GM19193 (cell line): ENCODE measurements around the gene BUD23.

ENCODE experiments used
- POLR2A ChIP-seq: IDR thresholded peaks from 4 replicates; pipeline ENCODE4 v1.6.1; 2011; ENCODE audit not compliant: insufficient read depth, insufficient read length; ENCODE audit errors: extremely low read depth

BUD23 gene

GRCh38 chr7:73740771-73741170 lies 57.4 kb downstream of the BUD23 start:
- TF ChIP-seq POLR2A, result no peak

- no peak for TF ChIP-seq POLR2A
Measured at GRCh38 chr7:73741600-73741999, 58.2 kb downstream of the BUD23 start.

GRCh38 chr7:73742338-73742752 lies 58.9 kb downstream of the BUD23 start:
- TF ChIP-seq POLR2A, result no peak

DNA sequence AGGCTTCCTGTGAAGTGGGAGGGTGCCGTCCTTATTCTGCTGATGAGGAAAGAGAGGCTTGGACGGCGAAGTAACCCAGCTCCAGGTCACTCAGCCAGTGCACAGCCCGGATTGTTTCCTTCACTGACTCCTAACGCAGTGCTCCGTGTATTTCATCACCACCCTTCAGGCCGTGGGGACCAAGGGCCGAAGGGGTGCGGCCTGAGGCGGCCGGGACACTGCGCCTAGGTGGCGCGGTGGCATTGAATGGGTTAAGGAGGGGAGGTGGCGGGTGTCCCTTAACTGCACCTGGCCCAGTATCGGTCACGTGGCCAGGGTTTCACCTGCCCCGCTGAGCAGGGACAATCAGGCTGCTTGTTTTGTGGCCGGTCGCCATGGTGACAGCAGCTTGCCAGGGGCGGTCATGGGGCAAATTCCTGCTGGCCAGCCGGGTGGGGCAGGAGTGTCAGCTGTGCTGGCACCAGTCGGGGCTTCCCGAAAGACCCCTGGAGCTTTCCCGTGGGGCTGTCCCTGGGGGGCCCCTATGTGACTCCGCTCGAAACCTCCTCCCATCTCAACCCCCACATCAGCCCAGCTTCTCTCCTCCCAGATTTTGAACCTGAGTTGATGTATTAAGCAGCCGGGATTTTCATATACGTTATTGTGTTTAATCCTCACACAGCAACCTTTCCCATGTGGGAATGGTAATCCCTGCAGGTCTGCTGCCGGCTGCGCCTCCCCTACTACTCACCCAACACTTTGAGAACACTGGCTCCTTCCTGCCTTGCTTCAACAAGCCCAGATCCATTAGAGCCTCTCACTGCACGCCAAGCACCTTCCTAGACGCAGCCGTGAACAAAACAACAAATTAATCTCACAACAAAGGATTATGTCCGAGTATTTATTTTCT lies 59.6 kb downstream of the BUD23 start:
- TF ChIP-seq POLR2A, result no peak

- no peak for TF ChIP-seq POLR2A
Measured at GRCh38 chr7:73746378-73746777, 63.0 kb downstream of the BUD23 start.
